Stomach (tissue), 4 donors: ENCODE results near the gene AGAP1.

Experiments
- POLR2A ChIP-seq, 4 donors: fragments of 450-650 bp; IDR thresholded peaks; one replicate each; pipeline ENCODE4 v1.6.1; 2016; ENCODE audit warnings: antibody characterized with exemption in 4 of 4, control low read depth in 2 of 4, mild to moderate bottlenecking in 1 of 4, moderate library complexity in 1 of 4
- POLR2AphosphoS5 ChIP-seq, 3 donors: sonication (generic); formaldehyde crosslinking; IDR thresholded peaks; one replicate each; pipeline ENCODE4 v1.6.1; 2016; ENCODE audit warnings: antibody characterized with exemption in 3 of 3
- TF ChIP-seq, protein P1 (sequence below), 7 experiments: fragments of 450-650 bp in 4 of 7; fragments of 200-600 bp in 3 of 7; sonication (generic) in 3 of 7; IDR thresholded peaks; one replicate each; pipeline ENCODE4 v1.5.1; 2016 to 2019; ENCODE audit warnings: antibody characterized with exemption in 7 of 7, control low read depth in 2 of 7, mild to moderate bottlenecking in 1 of 7

- TF ChIP-seq, protein P1, sequence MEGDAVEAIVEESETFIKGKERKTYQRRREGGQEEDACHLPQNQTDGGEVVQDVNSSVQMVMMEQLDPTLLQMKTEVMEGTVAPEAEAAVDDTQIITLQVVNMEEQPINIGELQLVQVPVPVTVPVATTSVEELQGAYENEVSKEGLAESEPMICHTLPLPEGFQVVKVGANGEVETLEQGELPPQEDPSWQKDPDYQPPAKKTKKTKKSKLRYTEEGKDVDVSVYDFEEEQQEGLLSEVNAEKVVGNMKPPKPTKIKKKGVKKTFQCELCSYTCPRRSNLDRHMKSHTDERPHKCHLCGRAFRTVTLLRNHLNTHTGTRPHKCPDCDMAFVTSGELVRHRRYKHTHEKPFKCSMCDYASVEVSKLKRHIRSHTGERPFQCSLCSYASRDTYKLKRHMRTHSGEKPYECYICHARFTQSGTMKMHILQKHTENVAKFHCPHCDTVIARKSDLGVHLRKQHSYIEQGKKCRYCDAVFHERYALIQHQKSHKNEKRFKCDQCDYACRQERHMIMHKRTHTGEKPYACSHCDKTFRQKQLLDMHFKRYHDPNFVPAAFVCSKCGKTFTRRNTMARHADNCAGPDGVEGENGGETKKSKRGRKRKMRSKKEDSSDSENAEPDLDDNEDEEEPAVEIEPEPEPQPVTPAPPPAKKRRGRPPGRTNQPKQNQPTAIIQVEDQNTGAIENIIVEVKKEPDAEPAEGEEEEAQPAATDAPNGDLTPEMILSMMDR (IDR thresholded peaks at IDR 0.05): no peak
- TF ChIP-seq POLR2A (IDR thresholded peaks at IDR 0.05): no peak
- TF ChIP-seq POLR2AphosphoS5 (IDR thresholded peaks at IDR 0.05): no peak
These were observed 166.7 kb downstream of the AGAP1 start for GRCh38 chr2:235660484-235661082.
